ENCODE measurements around the gene RDX. TPM values are rescaled to one million over a fixed set of nuclear protein-coding genes. Genes with fewer than 3 reads are reported as not detected.

RDX gene
- total RNA-seq, 4 donors from 2014 or later = 35.3 to 62.9 (median 51.7) TPM

- intact Hi-C loops (cut with DNase I) = no loop called here
- TF ChIP-seq POLR2A (IDR thresholded peaks at IDR 0.05) = no peak
- TF ChIP-seq CTCF (IDR thresholded peaks at IDR 0.05) = no peak
- no peaks in the 10 kb centered on the region for H3K9me3 ChIP-seq
- peaks cover 0 to 9% (median 4%) of the 10 kb centered on the region in 3 donors for H3K4me1 ChIP-seq
- H3K4me3 ChIP-seq = no peak overlapping the region
- no peak for DNase-seq
- H3K27me3 ChIP-seq = no peaks in the 10 kb centered on the region
- H3K36me3 ChIP-seq = no peaks in the 10 kb centered on the region
- H3K27ac ChIP-seq = no peak overlapping the region
These were observed 142.9 kb downstream of the RDX start for GRCh38 chr11:110153474-110153873.

- Histone ChIP-seq H3K27me3 (no peaks in the 10 kb centered on the region), H3K9me3 (no peaks in the 10 kb centered on the region), H3K36me3 (no peaks in the 10 kb centered on the region), H3K27ac (no peak overlapping the region), H3K4me3 (no peak overlapping the region), H3K4me1 (peaks cover 0 to 11% (median 10%) of the 10 kb centered on the region in 3 donors)
- TF ChIP-seq POLR2A (IDR thresholded peaks at IDR 0.05) = no peak
- TF ChIP-seq CTCF (IDR thresholded peaks at IDR 0.05) = no peak
- no peak for DNase-seq
- intact Hi-C loops (cut with DNase I) = no loop called here
- 25 to 35% methylated on average over 1 of the region's 1 CpG for WGBS, 2 donors
These were observed 144.2 kb downstream of the RDX start for GRCh38 chr11:110152199-110152598.

GRCh38 chr11:110148775-110149744, 147.4 kb downstream of the RDX start:
- TF ChIP-seq CTCF (IDR thresholded peaks at IDR 0.05) (no peak), POLR2A (IDR thresholded peaks at IDR 0.05) (no peak)
- H3K4me3 ChIP-seq = no peak overlapping the region
- no peak overlapping the region for H3K27ac ChIP-seq
- peaks cover 0 to 11% (median 10%) of the 10 kb centered on the region in 3 donors for H3K4me1 ChIP-seq
- H3K27me3 ChIP-seq = no peaks in the 10 kb centered on the region
- H3K9me3 ChIP-seq = no peaks in the 10 kb centered on the region
- intact Hi-C loops (cut with DNase I) = no loop called here
- 59 to 63% methylated on average over 9 of the region's 9 CpGs for WGBS, 2 donors
- H3K36me3 ChIP-seq = no peaks in the 10 kb centered on the region
- no peak for DNase-seq

GRCh38 chr11:110147962-110148709, 148.3 kb downstream of the RDX start:
- 54 to 61% methylated on average over 3 of the region's 3 CpGs for WGBS, 2 donors
- no peak for DNase-seq
- intact Hi-C loops (cut with DNase I) = no loop called here
- Histone ChIP-seq H3K4me3 (no peak overlapping the region), H3K9me3 (no peaks in the 10 kb centered on the region), H3K27me3 (no peaks in the 10 kb centered on the region), H3K4me1 (peaks cover 0 to 11% (median 10%) of the 10 kb centered on the region in 3 donors), H3K27ac (no peak overlapping the region), H3K36me3 (no peaks in the 10 kb centered on the region)
- TF ChIP-seq POLR2A (IDR thresholded peaks at IDR 0.05) = no peak
- TF ChIP-seq CTCF (IDR thresholded peaks at IDR 0.05) = no peak

GRCh38 chr11:110141812-110142211, 154.6 kb downstream of the RDX start:
- TF ChIP-seq POLR2A (IDR thresholded peaks at IDR 0.05) = no peak
- TF ChIP-seq CTCF (IDR thresholded peaks at IDR 0.05) = no peak
- Histone ChIP-seq H3K9me3 (no peaks in the 10 kb centered on the region), H3K4me1 (peaks cover 0 to 5% (median 0%) of the 10 kb centered on the region in 3 donors), H3K27ac (no peak overlapping the region), H3K27me3 (no peaks in the 10 kb centered on the region), H3K36me3 (no peaks in the 10 kb centered on the region), H3K4me3 (no peak overlapping the region)
- DNase-seq = no peak
- intact Hi-C loops (cut with DNase I) = no loop called here

All from esophagus squamous epithelium (tissue), 5 donors.